Activated CD8-positive, alpha-beta memory T cell treated with anti-CD3 and anti-CD28 coated beads, Interleukin-2, amount 50 U/mL, for 48 hours (primary cell): Measurements from ENCODE around the gene CSMD2.

Source experiments
- DNase-seq: peaks from one replicate; pipeline ENCODE4 v3.0.0-alpha.2; 2020

The CSMD2 gene

GRCh38 chr1:34153246-34153645, 11.8 kb downstream of the CSMD2 start:
- DNase-seq, result no peak

GRCh38 chr1:34149501-34149900, 15.5 kb downstream of the CSMD2 start:
- no peak for DNase-seq

GRCh38 chr1:34147301-34147700, 17.7 kb downstream of the CSMD2 start:
- DNase-seq, result no peak

GRCh38 chr1:34144766-34145165, 20.3 kb downstream of the CSMD2 start:
- no peak for DNase-seq

GRCh38 chr1:34143975-34144374, 21.1 kb downstream of the CSMD2 start:
- no peak for DNase-seq

GRCh38 chr1:34140011-34140676, 24.9 kb downstream of the CSMD2 start:
- no peak for DNase-seq

- no peak for DNase-seq
These were observed 27.6 kb downstream of the CSMD2 start for GRCh38 chr1:34137411-34137810.

GRCh38 chr1:34132161-34132420, 32.9 kb downstream of the CSMD2 start:
- DNase-seq, result no peak

- no peak for DNase-seq
These were observed 33.5 kb downstream of the CSMD2 start for GRCh38 chr1:34131396-34132160.

GRCh38 chr1:34130306-34130705, 34.7 kb downstream of the CSMD2 start:
- no peak for DNase-seq

GRCh38 chr1:34129630-34130029, 35.4 kb downstream of the CSMD2 start:
- no peak for DNase-seq

- DNase-seq, result no peak
These were observed 36.7 kb downstream of the CSMD2 start for GRCh38 chr1:34128186-34128889.

- DNase-seq, result no peak
These were observed 37.7 kb downstream of the CSMD2 start for GRCh38 chr1:34127006-34128000.

- no peak for DNase-seq
These were observed 38.5 kb downstream of the CSMD2 start for GRCh38 chr1:34126486-34126885.

GRCh38 chr1:34125721-34126380, 39.2 kb downstream of the CSMD2 start:
- DNase-seq, result no peak

- DNase-seq, result no peak
These were observed 42.7 kb downstream of the CSMD2 start for GRCh38 chr1:34122080-34122932.

GRCh38 chr1:34115233-34115632, 49.8 kb downstream of the CSMD2 start:
- no peak for DNase-seq

GRCh38 chr1:34113887-34114286, 51.1 kb downstream of the CSMD2 start:
- DNase-seq, result no peak

GRCh38 chr1:34113362-34113761, 51.7 kb downstream of the CSMD2 start:
- DNase-seq, result no peak

GRCh38 chr1:34108711-34109110, 56.3 kb downstream of the CSMD2 start:
- no peak for DNase-seq

GRCh38 chr1:34108269-34108668, 56.8 kb downstream of the CSMD2 start:
- no peak for DNase-seq
